ENCODE results near the gene DVL2.
A peak's percentile ranks its signal among the peaks of the same experiment; 100 is the strongest.

DVL2 gene

GRCh38 chr17:7219812-7220592 is 14.3 kb downstream of the DVL2 start, which contains the start of the genes ACADVL and DLG4:
TSS of gene ACADVL (plus strand) at chr17:7219938. CDS start at chr17:7219985, 47 bp downstream.
TSS of gene DLG4 (minus strand) at chr17:7219836.
- DNase-seq (ENCODE audit: low read depth in 2 of 2, low spot score in 1 of 2): peak; percentile 55 to 71

- no peak for DNase-seq (ENCODE audit: low read depth in 2 of 2, low spot score in 1 of 2)
Observed at GRCh38 chr17:7219229-7219811, 15.0 kb downstream of the DVL2 start.

- DNase-seq (ENCODE audit: low read depth in 2 of 2, low spot score in 1 of 2): no peak
Observed at GRCh38 chr17:7218758-7219157, 15.6 kb downstream of the DVL2 start.

- DNase-seq (ENCODE audit: low read depth in 2 of 2, low spot score in 1 of 2): no peak
Observed at GRCh38 chr17:7218166-7218565, 16.2 kb downstream of the DVL2 start.

DNA sequence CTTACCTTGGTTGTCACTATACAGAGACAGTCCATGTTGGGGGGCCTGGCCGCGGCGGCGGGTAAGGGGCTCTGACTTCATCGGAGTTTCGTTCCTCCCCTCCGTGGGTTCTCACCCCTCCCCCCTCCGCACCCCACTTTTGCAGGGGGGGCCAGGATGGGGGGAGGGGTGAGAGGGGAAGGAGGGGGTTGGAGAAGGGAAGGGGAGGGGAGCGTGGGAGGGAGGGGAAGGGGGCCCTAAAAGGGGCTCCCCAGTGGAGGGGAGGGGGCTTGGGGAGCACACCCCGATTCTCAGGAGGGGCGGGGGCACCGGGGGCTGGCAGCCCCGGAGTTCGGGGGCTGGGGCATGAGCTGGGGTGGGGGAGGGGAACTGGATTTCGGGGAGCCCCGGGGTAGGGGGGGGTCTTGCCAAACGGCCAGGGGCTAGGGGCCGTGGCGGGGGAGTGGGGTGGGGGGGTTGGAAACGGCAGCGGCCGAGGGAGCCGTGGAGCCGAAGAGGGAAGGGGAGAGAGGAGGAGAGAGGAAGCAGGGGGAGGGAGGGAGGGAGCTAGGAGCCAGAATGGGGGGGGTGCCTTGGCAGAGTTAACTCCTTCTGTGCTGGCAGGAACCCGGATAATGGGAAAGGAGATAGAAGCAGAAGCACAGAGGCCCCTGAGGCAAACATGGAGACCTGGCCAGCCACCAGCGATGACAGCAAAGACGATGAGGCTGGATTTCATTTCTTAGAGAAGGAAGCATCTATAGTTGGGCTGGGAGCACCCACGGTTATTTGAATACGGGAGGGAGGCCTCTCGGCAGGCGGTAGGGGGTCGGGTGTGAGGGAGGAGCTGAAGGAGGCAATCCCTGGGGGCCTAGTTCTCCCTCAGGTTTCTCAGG is 17.0 kb downstream of the DVL2 start:
- no peak for DNase-seq (ENCODE audit: low read depth in 2 of 2, low spot score in 1 of 2)

DNA sequence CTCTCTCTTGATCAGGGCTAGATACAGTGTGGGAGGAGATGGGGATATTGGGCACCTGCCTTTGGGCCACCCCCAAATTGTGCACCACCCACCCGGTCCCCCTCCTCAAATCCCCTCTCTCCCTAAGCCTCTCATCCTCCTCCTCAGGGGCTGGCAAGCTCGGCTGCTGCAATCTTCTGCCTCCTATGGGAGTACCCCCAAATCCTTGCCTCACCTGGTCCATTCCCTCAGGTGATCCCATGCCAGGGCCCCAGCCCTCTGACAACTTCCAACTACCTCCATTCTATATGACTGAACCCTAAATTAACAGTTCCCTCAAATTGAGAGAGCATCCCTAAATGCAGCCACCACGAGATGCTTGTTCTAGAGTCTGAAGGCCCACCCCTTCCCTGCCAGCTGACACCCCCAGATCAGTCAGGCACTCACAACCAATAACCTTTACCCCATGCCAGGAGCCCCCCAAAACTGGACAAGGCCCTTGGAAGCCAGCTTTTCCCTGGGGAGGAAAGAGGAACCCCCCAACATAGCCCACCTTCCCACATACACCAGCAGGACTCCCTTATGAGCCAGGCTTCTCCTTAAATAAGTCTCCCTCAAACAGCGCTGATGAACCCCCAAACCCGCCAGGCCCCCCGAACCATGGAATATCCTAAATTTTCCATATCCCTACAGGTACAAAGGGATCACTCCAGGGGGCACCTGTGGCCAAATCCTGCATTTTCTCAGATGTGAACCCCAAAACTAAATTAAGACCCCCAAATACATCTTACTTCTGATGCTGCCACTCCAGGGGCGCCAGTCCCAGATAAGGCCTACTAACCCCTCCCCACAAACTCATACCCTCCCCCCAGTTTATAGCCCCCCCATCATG is 17.8 kb downstream of the DVL2 start:
- no peak for DNase-seq (ENCODE audit: low read depth in 2 of 2, low spot score in 1 of 2)

GRCh38 chr17:7215652-7216180 is 18.6 kb downstream of the DVL2 start:
- DNase-seq (ENCODE audit: low read depth in 2 of 2, low spot score in 1 of 2): no peak

- DNase-seq (ENCODE audit: low read depth in 2 of 2, low spot score in 1 of 2): no peak
Observed at GRCh38 chr17:7215136-7215638, 19.1 kb downstream of the DVL2 start.

- DNase-seq (ENCODE audit: low read depth in 2 of 2, low spot score in 1 of 2): peak; percentile 97
Observed at GRCh38 chr17:7214300-7215135, 19.8 kb downstream of the DVL2 start.

- no peak for DNase-seq (ENCODE audit: low read depth in 2 of 2, low spot score in 1 of 2)
Observed at GRCh38 chr17:7213895-7214299, 20.4 kb downstream of the DVL2 start.

DNA sequence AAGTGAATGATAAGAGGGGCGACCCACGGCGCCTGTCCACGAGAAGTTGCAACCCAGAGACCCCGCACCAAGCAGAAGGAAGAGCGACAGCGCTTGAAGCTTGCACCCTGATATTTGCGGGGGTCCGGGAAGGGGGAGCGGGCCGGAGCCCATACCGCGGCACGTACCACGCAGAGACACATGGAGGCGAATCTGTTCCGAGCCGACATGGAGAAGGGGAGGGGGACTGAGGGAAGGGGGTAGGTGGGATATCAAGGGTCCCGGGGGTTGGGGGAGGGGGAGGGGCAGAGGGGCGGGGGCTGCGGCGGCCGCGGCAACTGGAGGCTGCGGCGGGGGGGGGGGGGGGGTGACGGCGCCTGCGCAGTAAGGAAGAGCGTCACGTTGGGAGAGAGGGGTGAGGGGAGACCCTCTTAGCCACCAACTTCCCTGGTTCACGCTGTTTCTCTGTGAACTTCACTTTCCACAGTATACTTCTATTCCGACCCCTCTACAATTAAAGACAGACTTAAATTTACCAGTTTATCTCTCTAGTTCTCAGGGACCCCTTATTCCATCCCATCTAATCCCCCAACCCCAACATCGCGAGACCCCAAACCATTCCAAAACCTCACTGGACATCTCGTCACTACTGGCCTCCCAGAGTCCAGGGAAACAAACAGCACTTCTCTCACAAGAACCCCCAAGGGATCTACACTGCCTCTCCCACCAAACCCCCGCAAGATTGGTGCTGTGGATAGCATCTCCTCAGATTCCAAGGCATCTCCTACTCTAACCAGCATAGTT is 22.6 kb downstream of the DVL2 start:
- no peak for DNase-seq (ENCODE audit: low read depth in 2 of 2, low spot score in 1 of 2)

DNA sequence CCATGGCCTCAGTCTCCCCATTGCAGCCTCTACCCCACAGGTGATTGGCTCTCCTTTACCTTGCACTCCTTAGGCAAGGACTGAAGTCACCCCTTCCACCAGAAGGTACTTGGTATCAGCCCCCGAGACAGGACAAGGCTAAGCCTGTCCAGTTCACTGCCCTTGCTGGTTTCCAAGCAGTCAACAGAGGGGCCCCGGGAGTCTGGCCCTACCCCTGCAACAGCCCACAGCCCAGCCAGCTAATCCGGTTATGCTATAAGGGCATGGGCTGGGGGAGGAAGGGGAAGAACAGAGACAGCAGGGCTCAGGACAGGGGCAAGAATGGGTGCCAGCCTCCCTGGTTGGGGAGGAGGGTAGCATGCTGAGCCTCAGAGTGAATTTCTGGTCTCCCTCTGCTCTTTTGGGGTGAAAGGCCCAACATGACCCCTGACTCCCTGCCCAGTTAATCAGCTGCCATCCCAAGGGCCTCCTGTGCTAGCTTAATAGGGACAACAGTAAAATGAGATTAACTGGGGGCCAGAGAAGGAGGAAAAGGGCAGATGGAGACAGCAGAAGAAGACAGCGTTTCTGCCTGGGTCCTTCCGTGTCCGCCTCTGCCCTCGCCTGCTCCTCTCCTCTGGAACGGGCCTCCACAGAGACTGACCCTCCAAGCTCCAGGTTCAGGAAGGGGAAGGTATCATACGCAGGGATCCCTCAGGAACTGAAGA is 25.4 kb downstream of the DVL2 start:
- DNase-seq (ENCODE audit: low read depth in 2 of 2, low spot score in 1 of 2): no peak

DNA sequence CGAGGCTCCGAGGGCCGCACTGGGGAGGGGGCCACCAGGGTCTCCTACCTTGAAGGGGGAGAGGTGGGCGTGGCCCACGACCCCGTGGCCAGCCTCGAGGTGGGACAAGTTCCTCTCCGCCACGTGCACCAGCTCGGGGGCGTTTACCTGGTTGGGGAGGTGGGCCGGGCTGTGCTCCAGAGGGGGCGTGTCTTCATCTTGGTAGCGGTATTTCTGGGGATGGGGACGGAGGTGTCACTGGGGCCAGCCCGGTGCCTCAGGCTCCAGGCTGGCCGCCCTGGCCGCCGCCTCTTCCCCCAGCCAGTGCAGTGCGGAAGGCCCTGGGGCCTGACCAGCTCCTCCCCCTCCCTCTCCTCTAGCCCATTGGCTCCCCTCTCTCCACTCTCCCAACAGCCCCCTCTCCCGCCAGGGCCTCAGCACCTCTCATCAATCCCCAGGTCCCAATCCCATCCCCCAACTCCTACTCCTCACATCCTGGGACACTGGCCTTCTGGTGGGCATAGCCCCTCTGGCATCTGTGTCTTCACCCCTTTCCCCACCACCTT is 26.2 kb downstream of the DVL2 start:
- DNase-seq (ENCODE audit: low read depth in 2 of 2, low spot score in 1 of 2): no peak

GRCh38 chr17:7207120-7208001 is 27.0 kb downstream of the DVL2 start:
- DNase-seq (ENCODE audit: low read depth in 2 of 2, low spot score in 1 of 2): no peak

- no peak for DNase-seq (ENCODE audit: low read depth in 2 of 2, low spot score in 1 of 2)
Observed at GRCh38 chr17:7205561-7205960, 28.8 kb downstream of the DVL2 start.

- DNase-seq (ENCODE audit: low read depth in 2 of 2, low spot score in 1 of 2): peak; percentile 84 to 89
Observed at GRCh38 chr17:7204828-7205461, 29.4 kb downstream of the DVL2 start.
